Erythroblast (primary cell): ENCODE measurements around the gene SDHC.
A peak's percentile ranks its signal among the peaks of the same experiment; 100 is the strongest.

Source experiments
- DNase-seq, 2 experiments: peaks; one replicate each; lab custom pipeline; 2025; lab: John Stamatoyannopoulos, UW
- GATA1 ChIP-seq: IDR thresholded peaks from 2 replicates; pipeline ENCODE4 v1.6.1; 2011; ENCODE audit warnings: low read depth, mild to moderate bottlenecking, control low read depth, low read length, moderate library complexity
- POLR2A ChIP-seq: IDR thresholded peaks from 2 replicates; pipeline ENCODE4 v1.6.1; 2011; ENCODE audit warnings: mild to moderate bottlenecking, low read length

Gene SDHC

GRCh38 chr1:161335796-161336195 is 21.6 kb downstream of the SDHC start:
- DNase-seq, result no peak
- TF ChIP-seq GATA1 (no peak), POLR2A (no peak)

DNA sequence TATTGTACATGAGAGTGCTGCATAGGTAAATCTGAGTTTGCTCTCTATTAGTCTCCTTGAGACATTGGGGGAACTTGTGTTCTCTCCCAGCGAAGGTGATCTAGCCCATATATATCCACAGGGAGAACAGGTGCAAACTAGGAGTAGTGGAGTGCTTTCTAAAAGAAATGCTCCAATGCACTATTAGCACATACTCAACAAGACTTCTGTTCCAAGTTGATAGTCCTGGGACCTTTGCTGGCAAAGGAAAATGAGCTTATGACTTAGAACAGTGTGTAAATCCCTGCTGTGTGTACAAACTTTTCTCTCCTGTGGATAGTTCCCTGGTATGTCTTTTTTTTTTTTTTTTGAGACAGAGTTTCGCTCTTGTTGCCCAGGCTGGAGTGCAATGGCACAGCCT is 28.0 kb downstream of the SDHC start:
- no peak for DNase-seq
- TF ChIP-seq POLR2A, result no peak
- TF ChIP-seq GATA1, result no peak

DNA sequence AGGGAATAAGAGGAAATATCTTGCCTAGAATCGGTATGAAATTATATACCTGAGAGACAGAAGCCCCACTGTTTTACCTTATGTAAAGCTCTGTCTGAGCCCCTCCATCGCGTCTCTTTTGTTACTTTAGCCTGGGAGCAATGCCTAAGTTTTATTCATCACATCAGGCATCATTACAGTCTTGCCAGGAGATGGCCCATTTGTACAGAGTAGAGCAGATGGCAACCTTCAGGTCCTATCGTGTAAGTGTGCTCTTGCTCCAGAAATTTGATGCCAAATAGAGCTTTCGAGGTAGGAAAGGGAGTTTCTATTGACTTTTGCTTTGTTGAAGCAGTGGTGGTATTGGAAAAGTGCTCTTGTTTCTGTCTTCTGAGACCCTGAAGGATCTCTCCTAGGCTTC is 28.6 kb downstream of the SDHC start:
- TF ChIP-seq GATA1 (no peak), POLR2A (no peak)
- DNase-seq, result no peak

GRCh38 chr1:161350671-161351070 is 36.5 kb downstream of the SDHC start:
- TF ChIP-seq POLR2A (no peak), GATA1 (no peak)
- DNase-seq, result no peak

DNA sequence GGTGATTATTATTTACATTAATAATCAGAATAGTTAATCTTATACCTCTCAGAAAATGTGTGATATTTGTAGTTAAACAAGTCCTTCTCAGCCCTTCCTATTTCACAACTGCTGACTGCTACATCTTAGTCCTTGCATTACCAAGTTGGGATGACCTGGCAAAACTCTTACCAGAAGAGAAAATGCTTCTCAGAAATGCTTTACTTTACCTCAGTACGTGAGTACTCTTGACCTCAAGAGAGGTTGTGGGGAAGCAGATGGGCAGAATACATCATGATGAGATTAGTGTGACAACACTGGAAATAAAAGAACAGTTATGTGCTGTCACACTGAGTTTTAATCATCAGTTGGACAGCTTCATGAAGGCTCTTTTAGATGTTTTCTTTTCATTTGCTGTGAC is 37.3 kb downstream of the SDHC start:
- DNase-seq, result peak in 1 of 2 experiments; percentile 49
- TF ChIP-seq POLR2A (no peak), GATA1 (no peak)

- no peak for TF ChIP-seq POLR2A
- TF ChIP-seq GATA1, result no peak
- DNase-seq, result no peak
These were observed 42.9 kb downstream of the SDHC start for GRCh38 chr1:161357073-161357472.

GRCh38 chr1:161359291-161359690 is 45.1 kb downstream of the SDHC start:
- TF ChIP-seq GATA1 (no peak), POLR2A (no peak)

GRCh38 chr1:161364332-161364731 is 50.2 kb downstream of the SDHC start:
- no peak for TF ChIP-seq POLR2A
- no peak for DNase-seq

More at GRCh38 chr1:161359291-161359690, 45.1 kb downstream of the SDHC start:
- no peak for DNase-seq

DNA sequence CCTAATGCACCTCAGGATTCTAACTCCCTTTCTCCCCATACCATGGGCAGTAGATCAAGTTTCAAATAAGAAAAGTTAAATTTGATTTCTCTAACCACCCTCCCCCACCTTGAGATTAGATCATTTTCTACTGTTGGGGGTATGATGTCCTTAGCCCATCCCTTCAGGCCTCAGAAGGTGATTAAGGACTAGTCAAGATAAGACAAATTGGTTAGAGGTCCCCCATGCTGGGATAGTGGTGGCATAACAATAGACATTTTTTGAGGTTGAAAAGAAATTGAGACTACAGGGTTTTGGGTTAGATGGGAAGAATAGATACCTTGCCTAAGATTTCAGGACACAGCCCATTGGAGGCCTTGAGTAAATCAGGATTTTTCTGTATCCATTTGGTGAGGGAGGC is 51.0 kb downstream of the SDHC start:
- no peak for DNase-seq
- TF ChIP-seq GATA1 (no peak), POLR2A (no peak)

GRCh38 chr1:161367684-161368400 is 53.7 kb downstream of the SDHC start, which contains the start of gene CFAP126:
CFAP126 (minus strand) TSS chr1:161367876; CDS start chr1:161367868, 8 bp downstream.
- peak; percentile 39 to 60 for DNase-seq
- no peak for TF ChIP-seq GATA1
- TF ChIP-seq POLR2A, result no peak

GRCh38 chr1:161373442-161373841 is 59.3 kb downstream of the SDHC start:
- no peak for DNase-seq
- no peak for TF ChIP-seq POLR2A
- no peak for TF ChIP-seq GATA1

DNA sequence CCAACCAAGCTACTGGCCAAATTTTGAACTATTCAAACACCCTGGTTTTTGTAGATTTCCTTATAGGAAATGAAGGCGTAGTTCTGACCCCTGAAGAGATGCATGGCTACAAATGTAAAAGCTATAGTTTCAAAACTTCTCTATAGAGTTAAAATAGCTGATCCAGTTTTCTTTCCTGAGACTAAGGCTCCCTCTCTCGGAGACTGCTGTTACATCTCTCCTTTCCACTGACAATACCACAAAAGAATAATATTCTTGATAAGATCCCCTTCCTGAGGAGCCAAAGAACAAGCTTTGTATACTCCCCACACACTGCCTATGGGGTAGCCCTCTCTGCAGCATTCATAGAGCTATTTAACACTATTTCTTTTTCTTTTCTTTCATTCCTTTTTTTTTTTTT is 60.2 kb downstream of the SDHC start:
- DNase-seq, result peak; percentile 18 to 19
- no peak for TF ChIP-seq POLR2A

- no peak for TF ChIP-seq GATA1
- no peak for DNase-seq
These were observed 63.8 kb downstream of the SDHC start for GRCh38 chr1:161378014-161378413.

DNA sequence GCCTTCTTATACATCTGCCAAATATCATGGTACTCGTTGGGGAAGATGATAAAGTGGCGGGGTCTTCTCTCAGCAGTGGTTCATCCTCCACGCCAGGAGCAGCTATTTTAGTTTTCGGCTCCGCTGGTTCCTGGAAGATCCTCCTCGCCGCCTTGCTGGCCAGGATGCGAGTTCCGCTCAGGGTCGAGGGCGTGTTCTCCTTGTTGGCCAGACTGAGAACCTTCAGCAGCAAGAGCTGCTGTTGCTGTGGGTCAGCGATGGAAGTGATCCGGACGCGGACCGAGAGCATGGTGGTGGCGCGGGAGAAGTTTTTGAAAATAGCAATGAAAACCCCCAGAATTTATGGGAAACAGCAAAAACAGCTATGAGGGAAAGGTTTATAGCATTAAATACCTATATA is 64.9 kb downstream of the SDHC start:
- no peak for DNase-seq
- TF ChIP-seq POLR2A (no peak), GATA1 (no peak)

GRCh38 chr1:161381707-161382106 is 67.5 kb downstream of the SDHC start:
- no peak for DNase-seq
- no peak for TF ChIP-seq POLR2A
- no peak for TF ChIP-seq GATA1
